Measurements from ENCODE around the gene IL1B.
"Not testable (repeated sequence)": the region's sequence is repeated elsewhere in the genome, so short reads cannot be mapped to it uniquely, and the experiment has no call there.

The IL1B gene

DNA sequence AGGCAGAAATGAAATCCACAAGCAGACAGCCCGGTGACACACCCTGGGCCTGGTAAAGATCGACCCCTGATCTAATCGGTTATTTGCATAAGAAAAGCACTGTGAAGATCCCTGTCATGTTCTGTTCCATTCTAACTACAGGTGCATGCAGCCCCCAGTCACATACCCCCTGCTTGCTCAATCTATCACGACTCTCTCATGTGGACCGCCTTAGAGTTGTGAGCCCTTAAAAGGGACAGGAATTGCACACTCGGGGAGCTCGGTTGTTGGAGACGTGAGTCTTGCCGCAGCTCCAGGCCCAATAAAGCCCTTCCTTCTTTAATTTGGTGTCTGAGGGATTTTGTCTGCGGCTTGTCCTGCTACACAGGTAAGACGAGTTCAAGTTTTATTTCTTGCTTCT is 13.4 kb upstream of the IL1B start:
- no peak for DNase-seq (ENCODE audit: low read depth)

DNA sequence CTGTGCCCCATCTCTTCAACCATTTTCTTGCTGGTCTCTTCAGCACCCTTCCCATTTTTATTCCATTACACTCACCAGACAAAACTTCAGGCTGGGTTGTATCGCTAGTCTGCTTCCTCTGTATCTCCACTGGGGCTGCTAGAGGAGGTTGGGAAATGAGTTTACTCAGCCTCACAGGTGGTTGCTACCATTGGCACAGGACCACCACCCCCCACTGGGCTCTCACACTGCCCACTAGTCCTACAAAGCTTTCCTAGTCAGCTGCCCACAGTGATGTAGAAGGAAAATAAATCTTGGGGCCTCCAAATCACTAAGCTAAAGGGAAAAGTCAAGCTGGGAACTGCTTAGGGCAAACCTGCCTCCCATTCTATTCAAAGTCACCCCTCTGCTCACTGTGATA is 12.3 kb upstream of the IL1B start:
- DNase-seq (ENCODE audit: low read depth): no peak

DNA sequence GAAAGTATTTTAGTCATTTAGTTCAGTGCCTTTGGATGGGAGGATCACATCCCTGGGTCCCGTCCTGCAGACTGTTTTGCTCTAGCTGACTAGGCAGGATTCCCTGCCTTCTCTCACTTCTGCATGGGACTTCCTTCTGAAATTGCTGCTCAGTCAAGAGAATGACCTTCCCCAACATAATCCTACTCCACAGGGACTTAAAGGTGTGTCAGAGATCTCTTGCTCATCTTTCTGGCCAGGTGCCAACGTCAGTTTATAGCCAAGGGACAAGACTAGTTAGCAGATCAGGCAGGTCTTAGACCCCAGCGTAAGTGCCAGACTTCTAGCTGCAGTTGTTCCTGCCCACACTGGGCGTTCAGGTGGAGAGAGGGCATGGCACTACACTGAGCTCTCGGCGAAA is 9.5 kb upstream of the IL1B start:
- DNase-seq (ENCODE audit: low read depth): no peak

DNA sequence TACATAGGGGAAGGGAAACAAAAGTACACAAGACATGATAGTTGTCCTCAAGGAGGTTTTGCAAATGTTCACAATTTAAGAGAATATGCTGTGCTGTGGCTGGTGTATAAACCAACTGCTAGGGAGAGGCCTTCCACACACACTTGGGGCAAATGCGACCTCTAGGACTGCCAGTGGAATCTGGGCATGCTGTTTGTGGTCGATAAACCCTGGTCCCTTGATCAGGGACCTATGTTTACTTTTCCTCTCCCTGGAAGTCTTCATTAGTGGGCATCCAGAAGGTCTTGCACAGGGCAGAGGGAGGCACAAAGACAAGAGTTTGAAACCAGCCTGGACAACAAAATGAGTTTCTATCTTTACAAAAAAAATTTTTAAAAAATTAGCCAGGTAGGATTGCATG is 7.3 kb upstream of the IL1B start:
- no peak for DNase-seq (ENCODE audit: low read depth)

DNA sequence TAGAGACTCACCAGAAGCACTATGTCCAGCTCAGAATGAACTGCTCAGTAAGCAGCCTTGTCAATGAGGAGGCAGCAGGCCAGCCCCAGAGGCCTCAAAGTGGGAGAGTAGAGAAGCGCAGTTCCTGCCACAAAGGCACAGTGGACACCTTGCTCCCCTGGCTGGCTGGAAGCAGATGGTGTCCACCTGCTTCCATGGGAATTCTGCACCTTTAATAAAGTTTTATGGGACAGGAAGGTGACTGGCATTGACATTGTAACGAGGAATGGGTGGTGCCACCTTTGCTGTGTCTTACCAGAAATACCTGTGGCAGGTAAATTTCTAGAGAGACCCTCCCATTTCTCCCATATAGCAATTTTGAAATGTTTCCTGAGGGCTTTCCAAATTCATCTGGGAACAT is 6.7 kb upstream of the IL1B start:
- DNase-seq (ENCODE audit: low read depth): no peak

DNA sequence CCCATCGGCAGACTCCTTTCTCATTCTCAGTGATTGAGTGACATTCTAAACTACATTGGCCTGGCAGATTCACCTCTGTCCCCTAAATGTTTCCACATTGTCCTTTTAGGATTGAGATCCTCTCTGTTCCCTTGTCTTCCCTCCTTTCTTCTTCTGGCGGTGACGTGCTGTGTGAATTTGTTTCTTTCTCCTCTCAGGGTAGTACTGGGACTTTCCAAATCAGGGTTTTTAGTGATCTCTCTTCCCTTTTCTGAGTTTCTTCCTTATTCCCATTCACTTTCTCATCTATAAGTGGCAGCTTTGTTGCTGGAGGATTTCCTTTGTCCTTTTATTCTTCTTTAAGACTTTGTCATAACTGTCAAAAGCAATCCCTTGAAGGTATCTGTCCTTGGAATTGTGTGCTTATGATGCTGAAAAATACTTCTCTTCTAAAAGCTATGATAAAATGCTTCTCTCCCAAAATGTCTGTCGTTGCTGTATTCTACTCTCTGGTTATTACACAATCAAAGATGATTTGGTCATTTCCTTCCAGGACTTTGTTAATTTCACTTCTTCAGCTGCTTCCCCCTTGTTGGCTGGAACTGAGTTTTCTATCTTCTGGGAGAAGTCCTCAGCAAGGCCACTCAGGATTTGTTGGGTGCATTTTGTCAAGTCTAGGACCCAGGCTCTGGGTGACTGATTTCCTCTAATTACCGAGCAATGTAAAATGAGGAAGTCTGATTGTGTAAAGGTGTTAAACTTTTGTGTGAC is 4.9 kb upstream of the IL1B start:
- DNase-seq (ENCODE audit: low read depth): no peak

DNA sequence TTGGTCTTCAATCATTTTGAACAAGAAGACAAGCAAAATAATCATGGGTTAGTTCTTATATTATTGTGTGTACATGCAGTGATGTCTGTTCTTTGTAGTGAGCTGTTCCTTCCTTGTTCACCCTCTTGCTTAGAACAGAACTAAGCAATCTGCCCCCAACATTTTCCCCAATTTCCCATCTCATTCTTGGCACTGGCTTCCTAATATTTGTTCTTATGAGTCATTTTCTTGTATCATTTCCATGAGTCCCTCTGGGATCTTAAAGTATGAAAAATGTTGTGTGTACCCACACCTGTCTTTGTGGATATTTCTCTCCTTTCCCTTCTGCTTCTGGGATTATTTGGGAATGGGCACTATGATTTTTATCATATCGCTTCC is 3.5 kb upstream of the IL1B start:
- DNase-seq (ENCODE audit: low read depth): no peak

DNA sequence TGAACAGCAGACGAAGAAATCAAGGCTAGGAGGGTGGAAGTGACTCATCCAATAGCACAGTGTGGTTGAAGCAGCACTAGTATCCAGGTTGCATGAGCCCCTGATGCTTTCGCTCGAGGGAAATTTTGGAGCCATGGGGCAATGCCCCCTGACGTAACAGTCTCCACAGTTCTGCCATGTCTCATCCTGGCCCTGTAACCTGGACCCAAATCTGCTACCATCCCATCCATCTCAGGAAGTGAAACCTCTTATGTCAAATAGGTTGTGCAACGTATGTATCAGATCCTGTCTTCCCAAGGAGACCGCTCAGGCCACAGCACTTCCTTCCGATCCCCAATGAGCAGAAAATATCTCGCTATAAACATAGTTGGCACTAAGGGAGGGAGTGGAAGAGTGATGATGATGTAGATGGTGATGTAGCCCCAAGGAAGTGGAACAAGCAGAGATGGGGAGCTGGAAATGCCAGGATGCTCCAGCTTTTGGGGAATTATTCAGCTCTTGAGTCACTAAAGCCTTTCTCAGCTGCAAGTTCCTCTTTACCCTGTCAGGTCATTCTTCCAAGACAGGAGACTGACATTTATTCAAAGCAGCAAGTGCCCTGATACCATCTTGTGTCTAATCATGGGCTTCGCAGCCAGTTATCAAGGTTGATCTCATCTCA is 3.0 kb upstream of the IL1B start:
- DNase-seq (ENCODE audit: low read depth): no peak

DNA sequence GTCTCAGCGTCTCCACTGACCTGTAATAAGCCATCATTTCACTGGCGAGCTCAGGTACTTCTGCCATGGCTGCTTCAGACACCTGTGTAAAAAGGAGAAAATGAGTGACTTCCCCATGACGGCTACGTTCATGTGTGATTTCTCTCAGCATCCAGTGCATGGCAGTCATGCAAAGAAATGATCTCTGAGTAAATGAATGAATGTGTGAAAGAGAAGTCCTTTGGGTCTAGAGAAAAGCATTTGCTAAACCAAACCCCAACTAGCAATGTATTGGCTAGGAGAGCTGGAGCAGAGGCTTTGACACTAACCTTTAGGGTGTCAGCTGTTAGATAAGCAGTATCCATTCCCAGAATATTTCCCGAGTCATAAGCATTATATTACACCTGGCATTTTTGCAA is 417 bp downstream of the IL1B start:
- no peak for DNase-seq (ENCODE audit: low read depth)

DNA sequence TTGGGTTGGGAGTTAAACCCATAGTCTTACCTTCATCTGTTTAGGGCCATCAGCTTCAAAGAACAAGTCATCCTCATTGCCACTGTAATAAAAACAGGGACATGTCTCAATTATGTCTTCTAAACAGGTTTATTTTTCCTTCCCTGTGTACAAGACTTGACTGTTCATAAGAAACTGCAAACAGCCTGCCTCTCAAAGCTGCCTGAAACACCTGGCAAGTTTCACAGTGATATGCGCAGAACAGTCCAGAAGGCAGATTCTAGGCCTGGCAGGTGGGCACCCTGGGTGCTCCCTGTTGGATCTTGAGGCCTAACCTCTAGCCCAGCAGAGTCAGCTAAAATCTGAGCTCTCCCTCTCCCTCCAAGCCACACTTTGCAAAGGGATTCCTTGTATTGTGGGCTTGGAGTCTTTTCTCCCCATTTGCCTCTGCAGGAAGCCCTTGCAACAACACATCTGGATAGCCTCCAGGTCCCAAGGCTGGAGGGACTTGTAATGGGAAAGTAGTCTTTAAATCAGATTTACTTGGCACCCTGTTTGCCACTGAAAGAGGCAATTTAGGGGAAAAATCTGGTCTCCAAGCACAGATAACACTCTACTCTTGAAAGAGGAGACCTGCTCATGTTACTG is 930 bp downstream of the IL1B start:
- DNase-seq (ENCODE audit: low read depth): no peak

DNA sequence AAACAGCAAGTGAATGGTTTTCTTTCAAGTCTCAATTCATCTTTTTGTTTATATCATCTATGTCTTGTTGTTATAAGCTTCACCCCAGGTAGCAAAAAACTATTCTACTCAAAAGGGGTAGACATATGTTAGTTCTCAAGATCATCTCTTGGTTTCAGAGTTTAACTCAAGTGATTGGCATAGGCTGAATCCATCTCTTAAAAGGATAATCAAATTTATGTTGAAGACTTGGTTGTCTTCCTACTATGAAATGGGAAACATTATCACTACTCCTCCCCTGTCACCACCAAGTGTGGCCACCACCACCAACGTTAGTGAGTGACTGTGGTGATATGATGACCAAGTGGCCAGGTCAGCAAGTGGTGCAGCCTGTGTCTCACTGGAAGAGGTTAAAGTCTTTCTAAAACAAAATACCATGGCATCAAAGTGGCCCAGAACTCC is 1.5 kb downstream of the IL1B start:
- no peak for DNase-seq (ENCODE audit: low read depth)

DNA sequence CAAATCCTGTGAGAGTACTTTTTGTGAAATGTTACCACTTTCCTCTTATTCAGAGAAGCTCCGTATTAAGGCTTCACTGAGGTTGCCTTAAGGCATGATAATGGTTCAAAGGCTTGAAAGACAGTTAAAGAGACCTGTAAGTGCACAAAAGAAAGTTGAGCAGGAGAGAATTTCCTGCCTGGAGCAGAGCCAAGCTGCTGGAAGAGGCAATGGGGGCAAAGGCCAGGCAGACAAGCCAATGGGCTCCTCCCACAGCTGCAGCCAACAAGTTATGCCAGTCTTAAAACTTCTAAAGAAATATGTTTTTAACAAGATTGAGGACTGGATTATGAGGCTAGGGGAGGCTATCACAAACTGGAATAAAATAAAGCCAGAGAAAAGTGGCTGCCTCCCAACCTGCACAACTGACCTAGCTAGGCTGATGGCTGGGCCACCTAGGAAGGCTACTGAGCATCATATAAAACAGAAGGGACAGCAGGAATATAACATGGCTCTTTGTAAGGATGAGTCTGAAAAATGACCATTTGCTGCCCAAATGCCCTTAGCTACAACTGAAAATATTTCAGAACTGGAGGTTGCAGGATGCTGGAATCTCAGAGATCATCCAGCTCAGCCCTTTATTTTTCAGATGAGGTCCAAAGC is 2.1 kb downstream of the IL1B start:
- DNase-seq (ENCODE audit: low read depth): no peak

DNA sequence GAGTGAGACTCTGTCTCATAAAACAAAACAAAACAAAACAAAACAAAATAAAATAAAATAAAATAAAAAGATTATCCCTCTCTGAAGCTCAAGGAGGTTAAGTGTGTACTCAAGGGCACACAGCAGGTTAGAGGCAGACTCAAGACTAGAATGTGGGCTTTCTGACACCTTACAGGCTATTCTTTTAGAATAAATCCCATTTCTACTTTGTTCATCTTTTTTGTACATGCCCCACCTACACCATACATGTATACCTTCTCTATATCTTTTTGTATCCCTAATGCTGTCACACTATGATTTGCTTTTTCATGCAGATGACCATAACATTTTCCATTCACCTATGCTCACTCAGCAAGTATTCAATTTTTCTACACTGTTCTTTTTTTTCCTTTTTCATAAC is 2.6 kb downstream of the IL1B start:
- no peak for DNase-seq (ENCODE audit: low read depth)

DNA sequence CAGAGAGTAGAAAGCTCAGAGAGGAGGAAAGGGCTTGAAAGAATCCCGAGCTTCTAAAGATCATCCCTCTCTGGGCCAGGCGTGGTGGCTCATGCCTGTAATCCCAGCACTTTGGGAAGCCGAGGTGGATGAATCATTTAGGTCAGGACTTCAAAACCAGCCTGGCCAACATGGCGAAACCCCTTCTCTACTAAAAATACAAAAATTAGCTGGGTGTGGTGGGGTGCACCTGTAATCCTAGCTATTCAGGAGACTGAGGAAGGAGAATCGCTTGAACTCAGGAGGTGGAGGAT is 3.0 kb downstream of the IL1B start:
- not testable (repeated sequence) for DNase-seq (ENCODE audit: low read depth)

DNA sequence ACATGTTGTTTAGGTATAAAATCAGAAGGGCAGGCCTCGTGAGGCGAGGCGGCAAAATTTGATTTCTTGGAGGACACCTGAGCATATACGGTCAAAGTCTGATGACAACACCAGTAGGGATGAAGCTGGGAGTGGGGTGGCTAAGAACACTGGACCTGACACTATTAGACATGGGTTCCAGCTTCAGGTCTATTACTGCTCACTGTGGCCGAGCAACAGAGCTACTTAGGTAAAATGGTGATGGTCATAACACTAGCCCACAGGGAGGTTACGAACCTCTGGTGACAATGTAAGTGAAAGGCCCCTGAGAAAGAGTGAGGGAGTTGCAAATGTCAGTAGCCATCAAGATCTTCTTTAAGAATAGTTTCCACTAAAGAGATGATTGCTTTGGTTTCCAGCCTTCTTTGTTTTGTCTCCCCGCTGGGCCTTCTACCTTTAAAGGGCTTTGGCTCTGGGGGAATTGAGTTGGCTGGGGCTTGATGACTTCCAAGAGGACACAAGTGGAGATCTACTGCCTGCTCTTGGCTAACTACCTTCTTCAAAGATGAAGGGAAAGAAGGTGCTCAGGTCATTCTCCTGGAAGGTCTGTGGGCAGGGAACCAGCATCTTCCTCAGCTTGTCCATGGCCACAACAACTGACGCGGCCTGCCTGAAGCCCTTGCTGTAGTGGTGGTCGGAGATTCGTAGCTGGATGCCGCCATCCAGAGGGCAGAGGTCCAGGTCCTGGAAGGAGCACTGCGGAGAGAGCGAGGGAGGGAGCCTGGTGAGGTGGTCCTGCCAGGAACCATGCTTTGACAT is 3.5 kb downstream of the IL1B start:
- DNase-seq (ENCODE audit: low read depth): no peak

DNA sequence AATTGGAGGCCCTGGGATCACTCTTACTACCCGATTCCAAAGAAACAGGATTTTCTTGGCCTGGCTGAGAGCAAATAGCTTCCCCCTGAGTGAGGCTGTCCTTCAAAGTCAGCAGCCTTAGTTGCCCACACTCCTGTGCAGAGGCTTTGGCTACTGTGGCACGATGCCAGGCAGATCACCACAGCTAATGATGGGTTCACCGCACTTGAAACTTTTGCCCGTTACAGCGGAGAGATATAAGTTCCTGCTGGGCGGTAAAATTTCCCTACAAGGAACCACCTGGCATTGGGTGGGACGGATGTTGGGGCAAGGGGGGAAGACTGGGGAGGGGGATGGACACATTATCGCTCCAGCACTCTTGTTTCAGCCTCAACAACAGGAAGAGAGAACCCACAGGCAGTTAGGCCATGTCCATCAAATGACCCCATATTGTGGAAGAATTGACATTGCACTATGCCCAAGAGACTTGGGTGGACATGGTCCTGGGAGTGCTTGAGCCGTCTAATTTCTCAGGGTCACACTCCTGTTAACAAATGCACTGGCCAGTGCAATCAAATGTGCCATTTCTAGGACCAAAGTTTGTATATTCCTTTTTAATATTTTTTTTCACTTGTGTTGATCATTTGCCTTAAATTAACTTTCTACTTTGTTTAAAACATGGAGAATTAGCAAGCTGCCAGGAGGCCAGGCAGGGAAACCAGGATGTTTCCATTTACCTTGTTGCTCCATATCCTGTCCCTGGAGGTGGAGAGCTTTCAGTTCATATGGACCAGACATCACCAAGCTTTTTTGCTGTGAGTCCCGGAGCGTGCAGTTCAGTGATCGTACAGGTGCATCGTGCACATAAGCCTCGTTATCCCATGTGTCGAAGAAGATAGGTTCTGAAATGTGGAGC is 4.4 kb downstream of the IL1B start:
- DNase-seq (ENCODE audit: low read depth): no peak

DNA sequence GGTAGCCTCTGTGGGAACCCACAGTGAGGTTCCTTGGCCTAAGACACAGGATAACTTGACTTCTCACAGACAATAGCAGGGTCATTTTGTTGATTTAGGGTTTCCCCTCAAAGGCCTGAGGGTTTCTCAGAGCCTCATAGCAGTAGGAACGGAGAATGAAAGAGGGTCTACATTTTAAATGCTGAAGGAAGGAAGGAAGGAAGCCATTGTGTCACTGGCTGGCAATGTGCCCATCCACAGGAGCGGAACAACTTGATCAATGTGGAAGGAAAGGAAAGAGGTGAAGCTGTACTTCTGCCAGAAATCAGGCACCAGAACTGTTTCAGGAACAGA is 5.1 kb downstream of the IL1B start:
- DNase-seq (ENCODE audit: low read depth): no peak

DNA sequence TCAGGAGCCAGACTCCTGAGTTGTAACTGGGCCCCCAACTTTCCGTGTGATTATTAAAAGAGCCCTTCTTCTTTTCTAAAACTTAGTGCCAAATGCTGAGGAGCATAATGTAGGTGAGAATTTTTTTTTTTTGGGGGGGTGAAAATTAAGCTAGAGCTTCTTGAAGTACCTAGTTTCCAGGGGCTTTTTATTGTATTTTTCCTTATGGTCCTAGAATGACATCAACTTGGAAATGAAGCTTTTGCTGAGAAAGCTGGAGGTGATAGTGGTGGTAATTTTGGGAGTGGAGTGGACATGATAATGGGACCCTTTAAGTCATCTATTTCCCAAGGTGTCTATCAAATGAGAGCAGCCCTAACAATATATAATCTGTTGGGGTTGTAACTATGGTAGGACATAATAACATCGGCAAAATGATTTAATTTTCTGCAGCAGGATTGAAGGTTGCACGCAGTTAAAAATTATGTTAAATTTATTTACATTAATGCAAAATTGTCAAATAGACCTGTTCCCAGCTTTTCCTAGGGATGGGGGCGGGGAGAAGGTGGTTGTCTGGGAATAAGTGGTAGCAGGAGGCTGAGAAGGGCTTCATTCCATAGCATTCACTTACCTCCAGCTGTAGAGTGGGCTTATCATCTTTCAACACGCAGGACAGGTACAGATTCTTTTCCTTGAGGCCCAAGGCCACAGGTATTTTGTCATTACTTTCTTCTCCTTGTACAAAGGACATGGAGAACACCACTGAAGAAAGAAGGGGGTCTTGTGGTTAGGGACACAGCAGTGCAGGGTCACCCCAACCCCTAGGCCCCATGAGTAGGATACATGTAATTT is 5.7 kb downstream of the IL1B start:
- DNase-seq (ENCODE audit: low read depth): no peak

DNA sequence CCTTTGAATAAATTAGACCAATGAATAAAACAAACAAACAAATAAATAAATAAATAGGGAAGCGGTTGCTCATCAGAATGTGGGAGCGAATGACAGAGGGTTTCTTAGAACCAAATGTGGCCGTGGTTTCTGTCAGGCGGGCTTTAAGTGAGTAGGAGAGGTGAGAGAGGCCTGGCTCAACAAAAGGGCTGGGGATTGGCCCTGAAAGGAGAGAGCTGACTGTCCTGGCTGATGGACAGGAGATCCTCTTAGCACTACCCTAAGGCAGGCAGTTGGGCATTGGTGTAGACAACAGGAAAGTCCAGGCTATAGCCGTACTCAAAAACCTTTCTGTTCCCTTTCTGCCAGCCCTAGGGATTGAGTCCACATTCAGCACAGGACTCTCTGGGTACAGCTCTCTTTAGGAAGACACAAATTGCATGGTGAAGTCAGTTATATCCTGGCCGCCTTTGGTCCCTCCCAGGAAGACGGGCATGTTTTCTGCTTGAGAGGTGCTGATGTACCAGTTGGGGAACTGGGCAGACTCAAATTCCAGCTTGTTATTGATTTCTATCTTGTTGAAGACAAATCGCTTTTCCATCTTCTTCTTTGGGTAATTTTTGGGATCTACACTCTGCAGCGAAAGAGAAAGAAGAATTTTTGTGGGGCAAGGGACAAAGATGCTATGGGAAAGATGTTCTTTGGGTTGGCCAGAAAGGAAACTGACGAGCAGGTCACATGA is 6.5 kb downstream of the IL1B start:
- DNase-seq (ENCODE audit: low read depth): no peak
